ENCODE measurements around the gene NKAIN2.

The NKAIN2 gene

DNA sequence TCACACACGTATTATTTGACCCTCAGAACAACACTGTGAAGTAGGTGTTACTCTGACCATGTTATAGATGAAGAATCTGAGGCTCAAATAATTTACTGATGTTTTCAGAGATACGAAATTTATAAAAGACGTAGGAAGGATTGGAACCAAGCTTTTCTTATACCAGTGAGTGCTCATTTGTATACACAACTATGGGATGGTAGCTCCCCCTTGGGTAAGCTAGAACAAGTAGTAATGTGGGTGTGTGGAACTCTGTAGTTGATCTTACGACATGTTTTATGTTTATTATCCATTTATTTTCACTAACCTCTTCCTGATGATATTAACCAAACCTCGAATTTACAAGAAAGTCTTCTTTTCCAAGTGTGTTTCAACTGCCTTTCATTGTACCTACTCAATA lies 248.5 kb downstream of the NKAIN2 start:
- ChIA-PET POLR2A (no interaction called here), CTCF (interaction anchor here (0.7 kb wide), 1 partner anchor 647 kb away, joined by 3 read pairs; no protein-coding TSS in a partner anchor)
- Histone ChIP-seq H3K36me3 (ENCODE audit: control insufficient read depth in 2 of 2, insufficient read depth in 1 of 2, low read length in 2 of 2) (no peaks in the 10 kb centered on the region), H3K4me1 (ENCODE audit: control insufficient read depth, insufficient read depth, low read length) (peaks cover 16% of the 10 kb centered on the region), H3K4me3 (ENCODE audit: low read depth, low read length) (no peak overlapping the region), H3K27ac (ENCODE audit: extremely low read depth, low read depth, low read length) (no peak overlapping the region), H3K9me3 (ENCODE audit: control insufficient read depth, insufficient read depth, low read depth, low read length) (no peaks in the 10 kb centered on the region)
- TF ChIP-seq, protein P1, sequence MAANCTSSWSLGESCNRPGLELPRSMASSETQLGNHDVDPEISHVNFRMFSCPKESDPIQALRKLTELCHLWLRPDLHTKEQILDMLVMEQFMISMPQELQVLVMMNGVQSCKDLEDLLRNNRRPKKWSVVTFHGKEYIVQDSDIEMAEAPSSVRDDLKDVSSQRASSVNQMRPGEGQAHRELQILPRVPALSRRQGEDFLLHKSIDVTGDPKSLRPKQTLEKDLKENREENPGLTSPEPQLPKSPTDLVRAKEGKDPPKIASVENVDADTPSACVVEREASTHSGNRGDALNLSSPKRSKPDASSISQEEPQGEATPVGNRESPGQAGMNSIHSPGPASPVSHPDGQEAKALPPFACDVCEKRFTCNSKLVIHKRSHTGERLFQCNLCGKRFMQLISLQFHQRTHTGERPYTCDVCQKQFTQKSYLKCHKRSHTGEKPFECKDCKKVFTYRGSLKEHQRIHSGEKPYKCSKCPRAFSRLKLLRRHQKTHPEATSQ (tag by site-specific recombination; IDR thresholded peaks at IDR 0.05), result no peak
- TF ChIP-seq ZNF311 (tag by site-specific recombination; IDR thresholded peaks at IDR 0.05; ENCODE audit: borderline replicate concordance) (no peak), ZNF830 (tag by site-specific recombination; IDR thresholded peaks at IDR 0.05; ENCODE audit: low read depth) (no peak), ZNF184 (tag by site-specific recombination; IDR thresholded peaks at IDR 0.05) (no peak), ZNF354C (tag by site-specific recombination; IDR thresholded peaks at IDR 0.05; ENCODE audit: borderline replicate concordance, low read depth) (no peak), ZNF146 (tag by site-specific recombination; IDR thresholded peaks at IDR 0.05) (no peak), ZNF514 (tag by site-specific recombination; IDR thresholded peaks at IDR 0.05) (no peak), ZNF248 (tag by site-specific recombination; IDR thresholded peaks at IDR 0.05) (no peak), ZNF133 (tag by site-specific recombination; IDR thresholded peaks at IDR 0.05) (no peak), ZXDB (tag by site-specific recombination; IDR thresholded peaks at IDR 0.05) (no peak)
- TF ChIP-seq, protein P2, sequence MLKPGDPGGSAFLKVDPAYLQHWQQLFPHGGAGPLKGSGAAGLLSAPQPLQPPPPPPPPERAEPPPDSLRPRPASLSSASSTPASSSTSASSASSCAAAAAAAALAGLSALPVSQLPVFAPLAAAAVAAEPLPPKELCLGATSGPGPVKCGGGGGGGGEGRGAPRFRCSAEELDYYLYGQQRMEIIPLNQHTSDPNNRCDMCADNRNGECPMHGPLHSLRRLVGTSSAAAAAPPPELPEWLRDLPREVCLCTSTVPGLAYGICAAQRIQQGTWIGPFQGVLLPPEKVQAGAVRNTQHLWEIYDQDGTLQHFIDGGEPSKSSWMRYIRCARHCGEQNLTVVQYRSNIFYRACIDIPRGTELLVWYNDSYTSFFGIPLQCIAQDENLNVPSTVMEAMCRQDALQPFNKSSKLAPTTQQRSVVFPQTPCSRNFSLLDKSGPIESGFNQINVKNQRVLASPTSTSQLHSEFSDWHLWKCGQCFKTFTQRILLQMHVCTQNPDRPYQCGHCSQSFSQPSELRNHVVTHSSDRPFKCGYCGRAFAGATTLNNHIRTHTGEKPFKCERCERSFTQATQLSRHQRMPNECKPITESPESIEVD (tag by site-specific recombination; IDR thresholded peaks at IDR 0.05), result no peak
- TF ChIP-seq, protein P3, sequence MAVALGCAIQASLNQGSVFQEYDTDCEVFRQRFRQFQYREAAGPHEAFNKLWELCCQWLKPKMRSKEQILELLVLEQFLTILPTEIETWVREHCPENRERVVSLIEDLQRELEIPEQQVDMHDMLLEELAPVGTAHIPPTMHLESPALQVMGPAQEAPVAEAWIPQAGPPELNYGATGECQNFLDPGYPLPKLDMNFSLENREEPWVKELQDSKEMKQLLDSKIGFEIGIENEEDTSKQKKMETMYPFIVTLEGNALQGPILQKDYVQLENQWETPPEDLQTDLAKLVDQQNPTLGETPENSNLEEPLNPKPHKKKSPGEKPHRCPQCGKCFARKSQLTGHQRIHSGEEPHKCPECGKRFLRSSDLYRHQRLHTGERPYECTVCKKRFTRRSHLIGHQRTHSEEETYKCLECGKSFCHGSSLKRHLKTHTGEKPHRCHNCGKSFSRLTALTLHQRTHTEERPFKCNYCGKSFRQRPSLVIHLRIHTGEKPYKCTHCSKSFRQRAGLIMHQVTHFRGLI (tag by site-specific recombination; IDR thresholded peaks at IDR 0.05), result no peak
- TF ChIP-seq, protein P4, sequence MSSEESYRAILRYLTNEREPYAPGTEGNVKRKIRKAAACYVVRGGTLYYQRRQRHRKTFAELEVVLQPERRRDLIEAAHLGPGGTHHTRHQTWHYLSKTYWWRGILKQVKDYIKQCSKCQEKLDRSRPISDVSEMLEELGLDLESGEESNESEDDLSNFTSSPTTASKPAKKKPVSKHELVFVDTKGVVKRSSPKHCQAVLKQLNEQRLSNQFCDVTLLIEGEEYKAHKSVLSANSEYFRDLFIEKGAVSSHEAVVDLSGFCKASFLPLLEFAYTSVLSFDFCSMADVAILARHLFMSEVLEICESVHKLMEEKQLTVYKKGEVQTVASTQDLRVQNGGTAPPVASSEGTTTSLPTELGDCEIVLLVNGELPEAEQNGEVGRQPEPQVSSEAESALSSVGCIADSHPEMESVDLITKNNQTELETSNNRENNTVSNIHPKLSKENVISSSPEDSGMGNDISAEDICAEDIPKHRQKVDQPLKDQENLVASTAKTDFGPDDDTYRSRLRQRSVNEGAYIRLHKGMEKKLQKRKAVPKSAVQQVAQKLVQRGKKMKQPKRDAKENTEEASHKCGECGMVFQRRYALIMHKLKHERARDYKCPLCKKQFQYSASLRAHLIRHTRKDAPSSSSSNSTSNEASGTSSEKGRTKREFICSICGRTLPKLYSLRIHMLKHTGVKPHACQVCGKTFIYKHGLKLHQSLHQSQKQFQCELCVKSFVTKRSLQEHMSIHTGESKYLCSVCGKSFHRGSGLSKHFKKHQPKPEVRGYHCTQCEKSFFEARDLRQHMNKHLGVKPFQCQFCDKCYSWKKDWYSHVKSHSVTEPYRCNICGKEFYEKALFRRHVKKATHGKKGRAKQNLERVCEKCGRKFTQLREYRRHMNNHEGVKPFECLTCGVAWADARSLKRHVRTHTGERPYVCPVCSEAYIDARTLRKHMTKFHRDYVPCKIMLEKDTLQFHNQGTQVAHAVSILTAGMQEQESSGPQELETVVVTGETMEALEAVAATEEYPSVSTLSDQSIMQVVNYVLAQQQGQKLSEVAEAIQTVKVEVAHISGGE (tag by site-specific recombination; conservative IDR thresholded peaks at IDR 0.05; ENCODE audit: low read depth), result no peak

DNA sequence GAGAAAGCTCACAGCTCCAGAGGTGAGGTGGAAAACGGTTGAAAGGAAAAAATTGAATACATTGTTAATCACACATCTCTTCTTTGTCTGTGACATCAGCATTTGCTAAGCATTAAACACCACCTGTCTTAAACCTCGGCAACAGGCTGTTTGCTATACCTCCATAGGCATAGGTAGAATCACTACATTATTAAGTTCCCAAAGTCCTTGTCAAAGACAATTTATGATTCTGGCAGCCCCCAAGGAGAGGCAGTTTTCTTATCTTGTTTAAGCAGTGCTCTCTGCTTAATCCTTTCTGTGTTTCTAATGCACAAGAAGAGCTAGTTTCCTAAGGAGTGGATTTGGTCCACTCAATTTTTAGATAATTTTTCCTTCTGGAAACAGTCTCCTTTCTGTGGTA lies 249.7 kb downstream of the NKAIN2 start:
- peaks cover 25% of the 10 kb centered on the region for H3K4me1 ChIP-seq (ENCODE audit: control insufficient read depth, insufficient read depth, low read length)
- H3K36me3 ChIP-seq (ENCODE audit: control insufficient read depth in 2 of 2, insufficient read depth in 1 of 2, low read length in 2 of 2), result no peaks in the 10 kb centered on the region
- POLR2A ChIA-PET, result no interaction called here
- H3K4me3 ChIP-seq (ENCODE audit: low read depth, low read length), result no peak overlapping the region
- H3K9me3 ChIP-seq (ENCODE audit: control insufficient read depth, insufficient read depth, low read depth, low read length), result no peaks in the 10 kb centered on the region
- H3K27ac ChIP-seq (ENCODE audit: extremely low read depth, low read depth, low read length), result no peak overlapping the region
- CTCF ChIA-PET, result no interaction called here
- no peak for TF ChIP-seq BCL11B (tag by site-specific recombination; IDR thresholded peaks at IDR 0.05; ENCODE audit: low read depth)
- no peak for TF ChIP-seq ZNF670 (tag by site-specific recombination; IDR thresholded peaks at IDR 0.05; ENCODE audit: low read depth)
- TF ChIP-seq, protein P5, sequence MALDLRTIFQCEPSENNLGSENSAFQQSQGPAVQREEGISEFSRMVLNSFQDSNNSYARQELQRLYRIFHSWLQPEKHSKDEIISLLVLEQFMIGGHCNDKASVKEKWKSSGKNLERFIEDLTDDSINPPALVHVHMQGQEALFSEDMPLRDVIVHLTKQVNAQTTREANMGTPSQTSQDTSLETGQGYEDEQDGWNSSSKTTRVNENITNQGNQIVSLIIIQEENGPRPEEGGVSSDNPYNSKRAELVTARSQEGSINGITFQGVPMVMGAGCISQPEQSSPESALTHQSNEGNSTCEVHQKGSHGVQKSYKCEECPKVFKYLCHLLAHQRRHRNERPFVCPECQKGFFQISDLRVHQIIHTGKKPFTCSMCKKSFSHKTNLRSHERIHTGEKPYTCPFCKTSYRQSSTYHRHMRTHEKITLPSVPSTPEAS (tag by site-specific recombination; IDR thresholded peaks at IDR 0.05), result no peak
- TF ChIP-seq, protein P6, sequence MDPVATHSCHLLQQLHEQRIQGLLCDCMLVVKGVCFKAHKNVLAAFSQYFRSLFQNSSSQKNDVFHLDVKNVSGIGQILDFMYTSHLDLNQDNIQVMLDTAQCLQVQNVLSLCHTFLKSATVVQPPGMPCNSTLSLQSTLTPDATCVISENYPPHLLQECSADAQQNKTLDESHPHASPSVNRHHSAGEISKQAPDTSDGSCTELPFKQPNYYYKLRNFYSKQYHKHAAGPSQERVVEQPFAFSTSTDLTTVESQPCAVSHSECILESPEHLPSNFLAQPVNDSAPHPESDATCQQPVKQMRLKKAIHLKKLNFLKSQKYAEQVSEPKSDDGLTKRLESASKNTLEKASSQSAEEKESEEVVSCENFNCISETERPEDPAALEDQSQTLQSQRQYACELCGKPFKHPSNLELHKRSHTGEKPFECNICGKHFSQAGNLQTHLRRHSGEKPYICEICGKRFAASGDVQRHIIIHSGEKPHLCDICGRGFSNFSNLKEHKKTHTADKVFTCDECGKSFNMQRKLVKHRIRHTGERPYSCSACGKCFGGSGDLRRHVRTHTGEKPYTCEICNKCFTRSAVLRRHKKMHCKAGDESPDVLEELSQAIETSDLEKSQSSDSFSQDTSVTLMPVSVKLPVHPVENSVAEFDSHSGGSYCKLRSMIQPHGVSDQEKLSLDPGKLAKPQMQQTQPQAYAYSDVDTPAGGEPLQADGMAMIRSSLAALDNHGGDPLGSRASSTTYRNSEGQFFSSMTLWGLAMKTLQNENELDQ (tag by site-specific recombination; IDR thresholded peaks at IDR 0.05; ENCODE audit: low read depth), result no peak
- TF ChIP-seq TRIM28 (IDR thresholded peaks at IDR 0.05; ENCODE audit: borderline replicate concordance, low read length), result 0 out of 2 replicates have a peak, but pooled peaks have one; percentile 61
- TF ChIP-seq ZNF830 (tag by site-specific recombination; IDR thresholded peaks at IDR 0.05; ENCODE audit: low read depth), result no peak
- no peak for TF ChIP-seq ZNF140 (tag by site-specific recombination; IDR thresholded peaks at IDR 0.05)
- TF ChIP-seq, protein P4 (tag by site-specific recombination; conservative IDR thresholded peaks at IDR 0.05; ENCODE audit: low read depth), result no peak
